SK-N-SH treated with all-trans-retinoic acid at 6 μM for 48 hours (cell line): Measurements from ENCODE around the gene CNST.

Source experiments
- ATAC-seq: fragments of 200-7000 bp; cut with Tn5 transposase; 3 replicates; pipeline ENCODE4 v1.9.1; 2020; ENCODE audit warnings: mild to moderate bottlenecking, moderate library complexity
- ARNTL ChIP-seq: fragments of 450-650 bp; formaldehyde crosslinking; IDR thresholded peaks from 2 replicates; pipeline ENCODE4 v1.5.0; 2020; ENCODE audit warnings: low read depth, mild to moderate bottlenecking, moderate library complexity, borderline replicate concordance
- BACH2 ChIP-seq: fragments of 250-450 bp; sonication (Bioruptor Pico); IDR thresholded peaks from 2 replicates; pipeline ENCODE4 v1.9.0; 2021; ENCODE audit warnings: mild to moderate bottlenecking, borderline replicate concordance
- CSDC2 ChIP-seq: fragments of 250-450 bp; sonication (Bioruptor Pico); IDR thresholded peaks from 2 replicates; pipeline ENCODE4 v1.5.0; 2020; ENCODE audit warnings: mild to moderate bottlenecking, moderate library complexity
- ESRRG ChIP-seq: fragments of 250-450 bp; sonication (Bioruptor Pico); IDR thresholded peaks from 2 replicates; pipeline ENCODE4 v1.6.1; 2021; ENCODE audit warnings: mild to moderate bottlenecking
- GLIS3 ChIP-seq: fragments of 250-450 bp; sonication (Bioruptor Pico); IDR thresholded peaks from 2 replicates; pipeline ENCODE4 v1.5.0; 2020; ENCODE audit warnings: mild to moderate bottlenecking, moderate library complexity
- ISL1 ChIP-seq: fragments of 250-450 bp; sonication (Bioruptor Pico); IDR thresholded peaks from 2 replicates; pipeline ENCODE4 v2.1.2; 2022; ENCODE audit warnings: mild to moderate bottlenecking, moderate library complexity
- OSR1 ChIP-seq: fragments of 250-450 bp; sonication (Bioruptor Pico); IDR thresholded peaks from 2 replicates; pipeline ENCODE4 v1.8.0; 2022; ENCODE audit warnings: moderate library complexity, mild to moderate bottlenecking, inconsistent platforms
- PPARA ChIP-seq: fragments of 250-450 bp; sonication (Bioruptor Pico); IDR thresholded peaks from 2 replicates; pipeline ENCODE4 v1.5.0; 2020; ENCODE audit warnings: mild to moderate bottlenecking, borderline replicate concordance
- RARB ChIP-seq: fragments of 250-450 bp; sonication (Bioruptor Pico); IDR thresholded peaks from 2 replicates; pipeline ENCODE4 v1.8.0; 2021; ENCODE audit warnings: mild to moderate bottlenecking, moderate library complexity
- SNAI2 ChIP-seq: fragments of 250-450 bp; sonication (Bioruptor Pico); IDR thresholded peaks from 2 replicates; pipeline ENCODE4 v1.5.0; 2020; ENCODE audit warnings: mild to moderate bottlenecking, moderate library complexity
- TCF4 ChIP-seq: fragments of 250-450 bp; sonication (Bioruptor Pico); IDR thresholded peaks from 2 replicates; pipeline ENCODE4 v1.8.0; 2021; ENCODE audit warnings: mild to moderate bottlenecking, moderate library complexity, borderline replicate concordance
- TOX ChIP-seq: fragments of 250-450 bp; sonication (Bioruptor Pico); IDR thresholded peaks from 2 replicates; pipeline ENCODE4 v1.8.0; 2021; ENCODE audit warnings: mild to moderate bottlenecking, moderate library complexity, borderline replicate concordance
- TSHZ2 ChIP-seq: fragments of 250-450 bp; sonication (Bioruptor Pico); IDR thresholded peaks from 2 replicates; pipeline ENCODE4 v1.5.0; 2020; ENCODE audit warnings: mild to moderate bottlenecking, moderate library complexity
- ZC3H10 ChIP-seq: fragments of 250-450 bp; sonication (Bioruptor Pico); IDR thresholded peaks from 2 replicates; pipeline ENCODE4 v1.5.1; 2021; ENCODE audit warnings: mild to moderate bottlenecking, moderate library complexity
- ZFP3 ChIP-seq: fragments of 250-450 bp; sonication (Bioruptor Pico); IDR thresholded peaks from 2 replicates; pipeline ENCODE4 v1.5.0; 2020; ENCODE audit warnings: mild to moderate bottlenecking, moderate library complexity
- ZFP30 ChIP-seq: fragments of 450-650 bp; formaldehyde crosslinking; IDR thresholded peaks from 2 replicates; pipeline ENCODE4 v1.5.0; 2022; ENCODE audit warnings: mild to moderate bottlenecking, moderate library complexity
- ZNF565 ChIP-seq: fragments of 450-650 bp; formaldehyde crosslinking; conservative IDR thresholded peaks from 2 replicates; pipeline ENCODE4 v1.5.0; 2020; ENCODE audit warnings: low read depth, mild to moderate bottlenecking, moderate library complexity
- ZNF70 ChIP-seq: fragments of 450-650 bp; formaldehyde crosslinking; IDR thresholded peaks from 2 replicates; pipeline ENCODE4 v1.5.0; 2020; ENCODE audit warnings: mild to moderate bottlenecking, moderate library complexity
- ZNF8 ChIP-seq: fragments of 450-650 bp; formaldehyde crosslinking; IDR thresholded peaks from 2 replicates; pipeline ENCODE4 v1.5.0; 2020; ENCODE audit warnings: mild to moderate bottlenecking, moderate library complexity
- TF ChIP-seq, protein P1 (sequence below): fragments of 250-450 bp; sonication (Bioruptor Pico); IDR thresholded peaks from 2 replicates; pipeline ENCODE4 v1.8.0; 2021; ENCODE audit warnings: low read depth, mild to moderate bottlenecking, moderate library complexity, borderline replicate concordance
- TF ChIP-seq, protein P2 (sequence below): fragments of 250-450 bp; sonication (Bioruptor Pico); IDR thresholded peaks from 2 replicates; pipeline ENCODE4 v1.5.1; 2021; ENCODE audit warnings: mild to moderate bottlenecking, moderate library complexity
- TF ChIP-seq, protein P3 (sequence below): fragments of 250-450 bp; sonication (Bioruptor Pico); IDR thresholded peaks from 2 replicates; pipeline ENCODE4 v1.8.0; 2020; ENCODE audit warnings: mild to moderate bottlenecking, moderate library complexity, borderline replicate concordance

CNST gene

DNA sequence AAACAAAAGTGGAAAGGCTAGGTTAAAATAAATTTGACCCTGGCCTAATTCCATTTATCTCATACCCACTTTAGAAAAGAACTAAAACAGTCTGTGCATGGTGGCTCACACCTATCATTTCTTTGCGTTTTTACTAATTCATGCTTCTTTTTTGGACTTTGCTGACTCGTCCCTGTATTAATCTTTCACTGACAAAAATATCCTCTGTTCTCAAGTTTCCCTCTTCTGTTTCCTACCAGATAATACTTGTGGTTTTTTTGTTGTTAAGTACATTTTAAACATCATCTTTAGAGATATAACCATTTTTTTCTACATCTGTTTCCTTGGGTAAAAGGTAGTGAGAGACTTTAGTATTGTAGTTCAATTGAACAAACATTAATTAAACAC lies 11.5 kb downstream of the CNST start (continued):
- TF ChIP-seq ESRRG (CRISPR knock-in tag), result no peak
- no peak for TF ChIP-seq CSDC2 (CRISPR knock-in tag)
- TF ChIP-seq TOX (CRISPR knock-in tag), result no peak
- no peak for TF ChIP-seq ZFP30 (CRISPR knock-in tag)

GRCh38 chr1:246579818-246580217 lies 13.6 kb downstream of the CNST start:
- TF ChIP-seq TSHZ2 (CRISPR knock-in tag) (no peak), PPARA (CRISPR knock-in tag) (no peak), GLIS3 (CRISPR knock-in tag) (no peak), ZNF565 (CRISPR knock-in tag) (no peak), SNAI2 (CRISPR knock-in tag) (no peak), CSDC2 (CRISPR knock-in tag) (no peak), TCF4 (CRISPR knock-in tag) (no peak), ZNF70 (CRISPR knock-in tag) (no peak), ARNTL (no peak), OSR1 (CRISPR knock-in tag) (no peak), ESRRG (CRISPR knock-in tag) (no peak), ZNF8 (CRISPR knock-in tag) (no peak), ZFP3 (CRISPR knock-in tag) (no peak), RARB (CRISPR knock-in tag) (no peak), BACH2 (CRISPR knock-in tag) (no peak)
- TF ChIP-seq, protein P1, sequence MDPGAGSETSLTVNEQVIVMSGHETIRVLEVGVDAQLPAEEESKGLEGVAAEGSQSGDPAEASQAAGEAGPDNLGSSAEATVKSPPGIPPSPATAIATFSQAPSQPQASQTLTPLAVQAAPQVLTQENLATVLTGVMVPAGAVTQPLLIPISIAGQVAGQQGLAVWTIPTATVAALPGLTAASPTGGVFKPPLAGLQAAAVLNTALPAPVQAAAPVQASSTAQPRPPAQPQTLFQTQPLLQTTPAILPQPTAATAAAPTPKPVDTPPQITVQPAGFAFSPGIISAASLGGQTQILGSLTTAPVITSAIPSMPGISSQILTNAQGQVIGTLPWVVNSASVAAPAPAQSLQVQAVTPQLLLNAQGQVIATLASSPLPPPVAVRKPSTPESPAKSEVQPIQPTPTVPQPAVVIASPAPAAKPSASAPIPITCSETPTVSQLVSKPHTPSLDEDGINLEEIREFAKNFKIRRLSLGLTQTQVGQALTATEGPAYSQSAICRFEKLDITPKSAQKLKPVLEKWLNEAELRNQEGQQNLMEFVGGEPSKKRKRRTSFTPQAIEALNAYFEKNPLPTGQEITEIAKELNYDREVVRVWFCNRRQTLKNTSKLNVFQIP (CRISPR knock-in tag), result no peak
- TF ChIP-seq, protein P2, sequence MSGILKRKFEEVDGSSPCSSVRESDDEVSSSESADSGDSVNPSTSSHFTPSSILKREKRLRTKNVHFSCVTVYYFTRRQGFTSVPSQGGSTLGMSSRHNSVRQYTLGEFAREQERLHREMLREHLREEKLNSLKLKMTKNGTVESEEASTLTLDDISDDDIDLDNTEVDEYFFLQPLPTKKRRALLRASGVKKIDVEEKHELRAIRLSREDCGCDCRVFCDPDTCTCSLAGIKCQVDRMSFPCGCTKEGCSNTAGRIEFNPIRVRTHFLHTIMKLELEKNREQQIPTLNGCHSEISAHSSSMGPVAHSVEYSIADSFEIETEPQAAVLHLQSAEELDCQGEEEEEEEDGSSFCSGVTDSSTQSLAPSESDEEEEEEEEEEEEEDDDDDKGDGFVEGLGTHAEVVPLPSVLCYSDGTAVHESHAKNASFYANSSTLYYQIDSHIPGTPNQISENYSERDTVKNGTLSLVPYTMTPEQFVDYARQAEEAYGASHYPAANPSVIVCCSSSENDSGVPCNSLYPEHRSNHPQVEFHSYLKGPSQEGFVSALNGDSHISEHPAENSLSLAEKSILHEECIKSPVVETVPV (CRISPR knock-in tag), result no peak
- no peak; the same call in 2 of the 3 replicates for ATAC-seq

GRCh38 chr1:246580497-246581370 lies 14.5 kb downstream of the CNST start:
- TF ChIP-seq, protein P3, sequence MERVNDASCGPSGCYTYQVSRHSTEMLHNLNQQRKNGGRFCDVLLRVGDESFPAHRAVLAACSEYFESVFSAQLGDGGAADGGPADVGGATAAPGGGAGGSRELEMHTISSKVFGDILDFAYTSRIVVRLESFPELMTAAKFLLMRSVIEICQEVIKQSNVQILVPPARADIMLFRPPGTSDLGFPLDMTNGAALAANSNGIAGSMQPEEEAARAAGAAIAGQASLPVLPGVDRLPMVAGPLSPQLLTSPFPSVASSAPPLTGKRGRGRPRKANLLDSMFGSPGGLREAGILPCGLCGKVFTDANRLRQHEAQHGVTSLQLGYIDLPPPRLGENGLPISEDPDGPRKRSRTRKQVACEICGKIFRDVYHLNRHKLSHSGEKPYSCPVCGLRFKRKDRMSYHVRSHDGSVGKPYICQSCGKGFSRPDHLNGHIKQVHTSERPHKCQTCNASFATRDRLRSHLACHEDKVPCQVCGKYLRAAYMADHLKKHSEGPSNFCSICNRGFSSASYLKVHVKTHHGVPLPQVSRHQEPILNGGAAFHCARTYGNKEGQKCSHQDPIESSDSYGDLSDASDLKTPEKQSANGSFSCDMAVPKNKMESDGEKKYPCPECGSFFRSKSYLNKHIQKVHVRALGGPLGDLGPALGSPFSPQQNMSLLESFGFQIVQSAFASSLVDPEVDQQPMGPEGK, result no peak
- no peak for TF ChIP-seq OSR1 (CRISPR knock-in tag)
- TF ChIP-seq SNAI2 (CRISPR knock-in tag), result no peak
- TF ChIP-seq ZFP3 (CRISPR knock-in tag), result no peak
- TF ChIP-seq ZFP30 (CRISPR knock-in tag), result no peak
- no peak for TF ChIP-seq PPARA (CRISPR knock-in tag)
- no peak for TF ChIP-seq ZNF8 (CRISPR knock-in tag)
- no peak for TF ChIP-seq ZC3H10 (CRISPR knock-in tag)
- TF ChIP-seq, protein P1 (CRISPR knock-in tag), result no peak
- TF ChIP-seq GLIS3 (CRISPR knock-in tag), result no peak
- TF ChIP-seq, protein P2 (CRISPR knock-in tag), result no peak
- TF ChIP-seq ARNTL, result no peak
- TF ChIP-seq ISL1 (CRISPR knock-in tag), result no peak
- TF ChIP-seq ESRRG (CRISPR knock-in tag), result no peak
- no peak for ATAC-seq
